ENCODE measurements around the gene PWWP2A. TPM values are rescaled to one million over a fixed set of nuclear protein-coding genes. Genes with fewer than 3 reads are reported as not detected.
A peak's percentile ranks its signal among the peaks of the same experiment; 100 is the strongest.

The PWWP2A gene
- total RNA-seq, 1 donor from 2014 or later = 20.8 TPM

DNA sequence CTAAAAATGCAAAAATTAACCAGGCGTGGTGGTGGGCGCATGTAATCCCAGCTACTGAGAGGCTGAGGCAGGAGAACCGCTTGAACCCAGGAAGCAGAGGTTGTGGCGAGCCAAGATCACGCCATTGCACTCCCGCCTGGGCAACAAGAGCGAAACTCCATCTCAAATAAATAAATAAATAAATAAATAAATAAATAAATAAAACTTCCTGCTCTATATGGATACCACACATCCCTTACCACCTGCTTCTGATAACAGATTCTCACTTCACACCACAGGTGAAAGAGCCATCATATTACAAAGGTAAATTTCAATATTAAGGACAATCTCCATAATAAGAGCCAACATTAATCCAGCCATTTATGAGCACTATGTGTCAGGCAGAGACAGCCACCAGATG lies 9.4 kb upstream of the PWWP2A start:
- H3K27me3 Mint-ChIP-seq (ENCODE audit: low read depth) = no peaks in the 10 kb centered on the region
- DNase-seq (ENCODE audit: low spot score) = no peak
- no peak overlapping the region for H3K4me3 Mint-ChIP-seq (ENCODE audit: unreplicated experiment)
- peaks cover 10% of the 10 kb centered on the region for H3K4me1 Mint-ChIP-seq (ENCODE audit: low read depth)
- no peaks in the 10 kb centered on the region for H3K36me3 Mint-ChIP-seq (ENCODE audit: low read depth)
- TF ChIP-seq, protein P1, sequence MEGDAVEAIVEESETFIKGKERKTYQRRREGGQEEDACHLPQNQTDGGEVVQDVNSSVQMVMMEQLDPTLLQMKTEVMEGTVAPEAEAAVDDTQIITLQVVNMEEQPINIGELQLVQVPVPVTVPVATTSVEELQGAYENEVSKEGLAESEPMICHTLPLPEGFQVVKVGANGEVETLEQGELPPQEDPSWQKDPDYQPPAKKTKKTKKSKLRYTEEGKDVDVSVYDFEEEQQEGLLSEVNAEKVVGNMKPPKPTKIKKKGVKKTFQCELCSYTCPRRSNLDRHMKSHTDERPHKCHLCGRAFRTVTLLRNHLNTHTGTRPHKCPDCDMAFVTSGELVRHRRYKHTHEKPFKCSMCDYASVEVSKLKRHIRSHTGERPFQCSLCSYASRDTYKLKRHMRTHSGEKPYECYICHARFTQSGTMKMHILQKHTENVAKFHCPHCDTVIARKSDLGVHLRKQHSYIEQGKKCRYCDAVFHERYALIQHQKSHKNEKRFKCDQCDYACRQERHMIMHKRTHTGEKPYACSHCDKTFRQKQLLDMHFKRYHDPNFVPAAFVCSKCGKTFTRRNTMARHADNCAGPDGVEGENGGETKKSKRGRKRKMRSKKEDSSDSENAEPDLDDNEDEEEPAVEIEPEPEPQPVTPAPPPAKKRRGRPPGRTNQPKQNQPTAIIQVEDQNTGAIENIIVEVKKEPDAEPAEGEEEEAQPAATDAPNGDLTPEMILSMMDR (IDR thresholded peaks at IDR 0.05) = no peak
- H3K9me3 Mint-ChIP-seq (ENCODE audit: low read depth) = no peaks in the 10 kb centered on the region
- no peak overlapping the region for H3K27ac Mint-ChIP-seq (ENCODE audit: unreplicated experiment)

DNA sequence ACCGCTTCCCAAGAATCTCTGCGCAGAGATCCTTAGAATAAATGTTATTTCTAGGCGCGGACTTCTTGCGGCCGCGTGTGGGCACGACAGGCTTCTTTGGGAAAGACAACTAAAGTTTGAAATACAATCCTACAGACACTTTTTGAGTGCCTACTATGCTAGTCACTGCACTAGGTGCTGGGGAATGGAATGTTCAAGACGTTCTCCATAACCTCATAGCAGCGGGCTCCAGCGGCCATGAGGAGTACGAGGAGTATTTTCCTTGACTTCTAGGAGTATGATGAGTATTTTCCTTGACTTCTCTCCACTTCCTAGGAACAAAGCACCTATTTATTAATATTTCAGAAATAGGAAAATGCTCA lies 636 bp upstream of the PWWP2A start:
- no peak overlapping the region for H3K4me3 Mint-ChIP-seq (ENCODE audit: unreplicated experiment)

DNA sequence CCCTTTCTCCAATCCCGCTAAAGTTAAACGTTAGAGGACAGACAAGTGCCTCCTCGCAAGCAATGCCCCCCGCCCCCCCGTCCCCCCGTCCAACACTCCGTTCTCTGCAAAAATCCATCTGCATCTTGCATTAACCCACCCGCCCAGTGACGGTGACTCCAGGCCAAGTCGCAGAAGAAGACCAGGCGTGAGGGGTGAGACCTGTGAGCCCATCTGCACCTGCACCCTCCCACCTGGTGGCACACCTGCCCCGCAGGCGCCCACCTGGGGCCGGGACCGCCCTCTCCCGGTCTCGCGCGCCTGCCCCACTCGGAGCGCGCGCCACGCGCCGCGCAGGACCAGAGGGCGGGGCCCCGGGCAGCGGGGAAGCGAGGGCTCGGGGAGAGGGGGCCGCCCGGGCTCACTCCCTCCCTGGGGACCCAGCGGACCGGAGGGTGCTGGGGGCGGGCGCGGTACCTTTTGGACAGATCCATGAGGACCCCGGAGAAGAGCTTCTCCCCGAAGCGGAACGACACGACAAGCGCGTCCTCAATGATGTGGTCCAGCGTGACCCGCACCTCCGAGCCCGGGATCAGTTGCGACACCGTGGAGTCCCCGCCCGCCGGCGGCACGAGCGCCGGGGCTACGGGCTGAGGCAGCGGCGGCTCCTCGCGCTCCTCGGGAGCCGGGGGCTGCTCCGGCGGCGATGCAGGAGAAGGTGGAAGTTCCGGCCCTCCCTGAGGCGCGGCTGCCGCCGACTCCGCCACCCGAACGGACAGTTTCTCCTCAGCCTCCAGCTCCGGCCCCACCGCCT lies 705 bp downstream of the PWWP2A start:
- Mint-ChIP-seq H3K27me3 (ENCODE audit: low read depth) (peaks cover 2% of the 10 kb centered on the region), H3K36me3 (ENCODE audit: low read depth) (peaks cover 4% of the 10 kb centered on the region), H3K4me3 (ENCODE audit: unreplicated experiment) (peak overlapping the region; percentile 70), H3K27ac (ENCODE audit: unreplicated experiment) (peak overlapping the region; percentile 51), H3K9me3 (ENCODE audit: low read depth) (no peaks in the 10 kb centered on the region), H3K4me1 (ENCODE audit: low read depth) (peaks cover 14% of the 10 kb centered on the region)
- TF ChIP-seq, protein P1 (IDR thresholded peaks at IDR 0.05) = no peak
- DNase-seq (ENCODE audit: low spot score) = peak; percentile 91

More for the DNA sequence above, 636 bp upstream of the PWWP2A start:
- Mint-ChIP-seq H3K27me3 (ENCODE audit: low read depth) (peaks cover 2% of the 10 kb centered on the region), H3K27ac (ENCODE audit: unreplicated experiment) (peak overlapping the region; percentile 49), H3K36me3 (ENCODE audit: low read depth) (peaks cover 4% of the 10 kb centered on the region), H3K9me3 (ENCODE audit: low read depth) (no peaks in the 10 kb centered on the region), H3K4me1 (ENCODE audit: low read depth) (peaks cover 14% of the 10 kb centered on the region)
- DNase-seq (ENCODE audit: low spot score) = no peak
- TF ChIP-seq, protein P1 (IDR thresholded peaks at IDR 0.05) = peak; percentile 47

DNA sequence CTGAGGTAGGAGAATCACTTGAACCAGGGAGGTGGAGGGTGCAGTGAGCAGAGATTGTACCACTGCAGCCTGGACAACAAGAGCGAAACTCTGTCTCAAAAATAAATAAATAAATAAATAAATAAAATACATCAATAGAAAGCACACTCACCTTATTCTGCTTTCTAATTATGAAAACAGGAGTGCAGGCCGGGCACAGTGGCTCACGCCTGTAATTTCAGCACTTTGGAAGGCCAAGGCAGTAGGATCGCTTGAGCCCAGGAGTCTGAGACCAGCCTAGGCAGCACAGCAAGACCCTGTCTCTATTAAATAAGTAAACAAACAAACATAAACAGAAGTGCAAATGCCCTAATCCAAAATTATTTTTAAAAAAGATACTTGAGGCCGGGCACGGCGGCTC lies 2.3 kb downstream of the PWWP2A start:
- Mint-ChIP-seq H3K27ac (ENCODE audit: unreplicated experiment) (no peak overlapping the region), H3K4me1 (ENCODE audit: low read depth) (peaks cover 19% of the 10 kb centered on the region), H3K36me3 (ENCODE audit: low read depth) (peaks cover 10% of the 10 kb centered on the region), H3K4me3 (ENCODE audit: unreplicated experiment) (no peak overlapping the region), H3K27me3 (ENCODE audit: low read depth) (no peaks in the 10 kb centered on the region), H3K9me3 (ENCODE audit: low read depth) (no peaks in the 10 kb centered on the region)
- no peak for DNase-seq (ENCODE audit: low spot score)
- TF ChIP-seq, protein P1 (IDR thresholded peaks at IDR 0.05) = no peak

DNA sequence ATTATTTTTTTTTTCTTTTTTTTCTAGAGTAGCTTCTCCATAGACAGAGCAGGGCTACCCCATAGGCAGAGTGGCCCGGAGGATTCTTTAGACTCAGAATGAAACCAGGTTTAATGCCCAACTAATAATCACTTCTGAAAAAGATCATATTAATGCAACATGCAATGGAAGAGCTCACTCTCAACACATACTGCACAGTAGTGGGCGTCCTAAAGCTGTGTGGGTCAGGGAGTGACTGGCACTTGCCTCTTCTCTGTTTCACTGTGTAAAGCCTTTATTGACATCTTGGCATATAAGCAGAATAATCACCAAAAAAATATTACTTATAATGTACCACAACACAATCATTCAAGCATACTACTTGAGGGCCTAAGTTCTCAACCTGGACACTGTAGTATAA lies 11.1 kb downstream of the PWWP2A start:
- TF ChIP-seq, protein P1 (IDR thresholded peaks at IDR 0.05) = no peak
- H3K9me3 Mint-ChIP-seq (ENCODE audit: low read depth) = no peaks in the 10 kb centered on the region
- H3K4me3 Mint-ChIP-seq (ENCODE audit: unreplicated experiment) = no peak overlapping the region
- H3K36me3 Mint-ChIP-seq (ENCODE audit: low read depth) = peaks cover 7% of the 10 kb centered on the region
- H3K27ac Mint-ChIP-seq (ENCODE audit: unreplicated experiment) = no peak overlapping the region
- no peaks in the 10 kb centered on the region for H3K27me3 Mint-ChIP-seq (ENCODE audit: low read depth)
- no peak for DNase-seq (ENCODE audit: low spot score)
- H3K4me1 Mint-ChIP-seq (ENCODE audit: low read depth) = peaks cover 17% of the 10 kb centered on the region

Measured in chondrocyte (in vitro differentiated cells).